Thymus (tissue), 11 donors: Measurements from ENCODE around the gene UBXN2A. TPM values are rescaled to one million over a fixed set of nuclear protein-coding genes. Genes with fewer than 3 reads are reported as not detected.
A peak's percentile ranks its signal among the peaks of the same experiment; 100 is the strongest.
"Not testable (repeated sequence)": the region's sequence is repeated elsewhere in the genome, so short reads cannot be mapped to it uniquely, and the experiment has no call there.

Experiments used
- DNase-seq, 9 donors: peaks; one replicate each; pipeline ENCODE4 v3.0.0-alpha.2; 2013; ENCODE audit warnings: low spot score in 9 of 9, low read depth in 6 of 9, missing footprints in 1 of 9
- H3K27ac ChIP-seq, 2 donors: one replicate each; pipeline ENCODE4 v1.5.1; 2013; ENCODE audit warnings: control low read depth in 1 of 2, low read depth in 1 of 2, low read length in 1 of 2, mild to moderate bottlenecking in 1 of 2, moderate library complexity in 1 of 2
- H3K27me3 ChIP-seq, 2 donors: one replicate each; pipeline ENCODE4 v1.5.1; 2013; ENCODE audit warnings: low read length in 1 of 2; ENCODE audit not compliant: control insufficient read depth in 2 of 2, insufficient read depth in 1 of 2
- H3K36me3 ChIP-seq, 2 donors: one replicate each; pipeline ENCODE4 v1.5.1; 2013; ENCODE audit warnings: low read length in 1 of 2, mild to moderate bottlenecking in 1 of 2, moderate library complexity in 1 of 2; ENCODE audit not compliant: control insufficient read depth in 2 of 2, insufficient read depth in 2 of 2
- H3K4me1 ChIP-seq, 2 donors: one replicate each; pipeline ENCODE4 v1.5.1; 2013; ENCODE audit warnings: low read length in 2 of 2; ENCODE audit not compliant: control insufficient read depth in 2 of 2, insufficient read depth in 2 of 2
- H3K4me3 ChIP-seq, 2 donors: one replicate each; pipeline ENCODE4 v1.5.1; 2013; ENCODE audit warnings: low read length in 2 of 2, control low read depth in 1 of 2, mild to moderate bottlenecking in 1 of 2
- H3K9me3 ChIP-seq, 2 donors: one replicate each; pipeline ENCODE4 v1.5.1; 2013; ENCODE audit warnings: low read length in 1 of 2, mild to moderate bottlenecking in 1 of 2; ENCODE audit not compliant: control insufficient read depth in 2 of 2, insufficient read depth in 1 of 2
- WGBS: extraction: QIAGEN DNeasy Blood & Tissue Kit; methylation state at CpG from one replicate; pipeline ENCODE4 v1.1.7; 2013; 5-methylcytosine and 5-hydroxymethylcytosine counted together
- polyA plus RNA-seq: library from polyadenylated mRNA; stranded (reverse); fragments of 200-250 nt; gene quantifications from one replicate; pipeline ENCODE4 v1.2.3, GENCODE V29; 2013
- total RNA-seq: library from RNA; stranded (reverse); fragments of 120-200 nt; gene quantifications from one replicate; pipeline ENCODE4 v1.2.4, GENCODE V29; 2013
- donor health status: healthy.

UBXN2A gene
- total and polyA plus RNA-seq, 2 donors, result 10.9 to 11.0 TPM

DNA sequence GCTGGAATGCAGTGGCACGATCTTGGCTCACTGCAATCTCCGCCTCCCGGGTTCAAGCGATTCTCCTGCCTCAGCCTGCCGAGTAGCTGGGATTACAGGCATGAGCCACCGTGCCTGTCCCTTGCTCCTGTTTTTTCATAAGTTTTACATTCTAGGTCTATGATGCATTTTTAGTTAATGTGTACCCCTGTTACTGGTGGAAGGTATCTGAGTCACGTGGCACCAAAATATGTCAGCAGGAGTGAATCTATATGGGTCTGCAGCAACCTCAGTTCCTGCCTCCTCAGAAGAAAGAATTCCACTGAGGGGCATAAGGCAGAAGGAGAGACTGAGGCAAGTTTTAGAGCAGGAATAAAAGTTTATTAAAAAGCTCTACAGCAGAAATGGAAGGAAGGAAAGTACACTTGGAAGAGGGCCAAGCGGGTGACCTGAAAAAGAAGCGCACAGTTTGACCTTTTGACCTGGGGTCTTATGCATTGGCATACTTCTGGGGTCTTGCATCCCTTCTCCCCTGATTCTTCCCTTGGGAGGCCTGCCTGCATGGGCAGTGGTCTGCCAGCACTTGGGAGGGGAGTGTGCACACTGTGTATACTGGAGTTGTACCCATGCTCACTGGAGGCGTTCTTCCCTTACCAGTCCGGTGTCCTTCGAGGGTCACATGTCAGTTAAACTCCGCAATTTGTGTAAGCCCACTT is 68.6 kb downstream of the UBXN2A start:
- Histone ChIP-seq H3K36me3 (no peaks in the 10 kb centered on the region), H3K4me1 (peaks cover 7 to 10% of the 10 kb centered on the region in 2 donors), H3K4me3 (no peak overlapping the region), H3K9me3 (peaks cover 0 to 6% of the 10 kb centered on the region in 2 donors), H3K27me3 (peaks cover 12 to 36% of the 10 kb centered on the region in 2 donors), H3K27ac (no peak overlapping the region)
- DNase-seq, result no peak
- WGBS, result 91% methylated on average over 13 of the region's 13 CpGs

DNA sequence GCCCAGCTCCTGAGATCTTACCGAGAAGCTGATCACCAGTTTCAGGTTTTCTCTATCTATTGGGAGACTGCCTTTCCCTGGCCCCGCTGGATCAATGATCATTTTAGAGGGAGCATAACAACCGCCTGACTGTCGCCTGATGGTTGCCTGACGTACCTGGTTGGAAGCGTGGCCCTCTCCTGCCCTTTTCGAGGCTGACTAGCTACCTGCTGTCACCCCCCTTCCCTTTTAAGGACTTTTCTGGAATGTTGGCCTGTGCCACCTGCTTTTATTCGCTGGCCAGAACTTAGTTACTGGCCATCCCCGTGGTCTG is 69.1 kb downstream of the UBXN2A start:
- no peak for DNase-seq
- Histone ChIP-seq H3K4me1 (peaks cover 7 to 10% of the 10 kb centered on the region in 2 donors), H3K27me3 (peaks cover 12 to 36% of the 10 kb centered on the region in 2 donors), H3K4me3 (no peak overlapping the region), H3K9me3 (peaks cover 0 to 6% of the 10 kb centered on the region in 2 donors), H3K27ac (no peak overlapping the region), H3K36me3 (no peaks in the 10 kb centered on the region)
- 85% methylated on average over 9 of the region's 9 CpGs for WGBS

DNA sequence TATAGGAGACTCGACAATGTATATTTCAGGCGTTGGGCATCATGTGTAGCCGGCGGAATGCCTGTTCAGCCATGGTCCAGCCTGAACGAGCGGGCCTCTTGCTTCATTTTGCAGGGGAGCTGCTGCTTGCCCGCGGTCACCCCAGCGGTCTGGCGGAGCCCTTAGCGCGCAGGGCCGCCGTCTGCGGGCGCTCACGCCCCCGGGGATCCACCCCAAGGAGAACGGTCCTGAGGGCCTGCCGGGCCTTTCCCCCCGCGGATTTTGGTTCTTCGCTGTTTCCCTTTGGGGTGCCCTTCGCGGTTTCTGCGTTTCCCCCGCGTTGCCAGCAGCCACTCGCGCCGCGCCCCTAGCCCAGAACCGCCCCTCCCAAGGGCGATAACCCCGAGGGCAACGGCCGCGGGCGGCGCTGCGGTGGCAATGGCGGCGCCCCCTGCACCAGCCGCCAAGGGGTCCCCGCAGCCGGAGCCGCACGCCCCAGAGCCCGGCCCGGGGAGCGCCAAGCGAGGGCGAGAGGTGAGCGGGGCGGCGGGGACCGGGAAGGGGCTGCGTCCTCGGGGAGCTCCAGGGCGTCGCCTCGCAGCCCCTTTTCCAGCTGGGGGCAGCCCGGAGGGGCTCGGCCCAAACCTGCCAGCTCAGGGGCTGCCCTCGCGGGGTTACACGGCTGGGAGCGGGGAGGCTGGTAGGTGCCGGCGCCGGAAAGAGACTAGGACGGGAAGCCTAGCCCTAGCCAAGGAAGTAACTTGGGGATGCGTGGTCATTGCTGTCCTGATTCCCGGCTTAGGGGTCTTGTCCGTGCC is 69.6 kb downstream of the UBXN2A start, which contains the start of gene MFSD2B:
MFSD2B (plus strand) TSS at position 406 of the 797 bp plus-strand sequence; CDS start at position 418, 12 bp downstream.
- 5% methylated on average over 75 of the region's 75 CpGs for WGBS
- peak in 1 of 9 donors; percentile 21 for DNase-seq
- H3K27ac ChIP-seq, result peak within 1 kb of the TSS in 1 of 2 donors; percentile 11

DNA sequence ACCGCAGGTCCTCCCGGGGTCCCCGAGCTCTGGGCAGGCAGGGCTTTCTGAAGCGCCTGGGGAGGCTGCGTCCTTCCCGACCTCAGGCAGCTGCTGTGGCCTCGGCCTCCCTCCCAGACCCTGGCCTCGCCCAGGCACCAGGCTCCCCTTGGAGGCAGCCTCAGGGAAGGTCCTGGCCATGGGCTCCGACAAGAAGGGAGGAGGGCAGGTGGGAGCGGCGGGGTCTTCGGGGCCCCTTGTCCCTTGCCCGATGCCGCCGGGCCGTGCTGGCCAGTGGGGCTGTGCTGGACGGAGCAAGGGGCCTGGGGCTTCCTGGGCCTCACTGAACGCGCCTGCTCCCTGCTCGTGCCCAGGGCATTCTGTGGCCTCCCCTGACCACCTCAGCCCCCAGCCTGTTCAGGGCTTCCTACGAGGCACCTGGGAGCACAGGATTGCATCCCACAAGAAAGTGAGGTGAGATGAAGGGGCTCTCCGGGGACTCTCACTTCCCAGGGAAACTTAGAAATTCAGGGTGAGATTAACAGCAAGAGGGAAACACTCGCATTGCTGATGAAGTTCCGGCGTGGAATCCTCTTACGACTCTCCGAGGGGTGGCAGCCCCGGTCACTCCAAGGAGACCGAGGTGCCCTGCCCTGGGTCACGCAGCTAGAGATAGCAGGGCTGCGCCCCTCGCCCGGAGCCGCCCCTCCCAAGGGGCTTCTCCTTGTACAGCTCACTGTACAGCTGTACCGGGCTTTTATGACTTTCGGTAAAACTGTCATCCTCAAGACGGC is 70.4 kb downstream of the UBXN2A start:
- H3K27ac ChIP-seq, result peak overlapping the region in 1 of 2 donors; percentile 11
- peak overlapping the region; percentile 24 to 47 for H3K4me3 ChIP-seq

More for the DNA sequence above, 69.6 kb downstream of the UBXN2A start, which contains the start of gene MFSD2B:
- Histone ChIP-seq H3K9me3 (peaks cover 0 to 6% of the 10 kb centered on the region in 2 donors), H3K4me1 (peaks cover 7 to 10% of the 10 kb centered on the region in 2 donors), H3K4me3 (peak within 1 kb of the TSS; percentile 24 to 47), H3K36me3 (no peaks in the 10 kb centered on the region), H3K27me3 (peaks cover 12 to 36% of the 10 kb centered on the region in 2 donors)

DNA sequence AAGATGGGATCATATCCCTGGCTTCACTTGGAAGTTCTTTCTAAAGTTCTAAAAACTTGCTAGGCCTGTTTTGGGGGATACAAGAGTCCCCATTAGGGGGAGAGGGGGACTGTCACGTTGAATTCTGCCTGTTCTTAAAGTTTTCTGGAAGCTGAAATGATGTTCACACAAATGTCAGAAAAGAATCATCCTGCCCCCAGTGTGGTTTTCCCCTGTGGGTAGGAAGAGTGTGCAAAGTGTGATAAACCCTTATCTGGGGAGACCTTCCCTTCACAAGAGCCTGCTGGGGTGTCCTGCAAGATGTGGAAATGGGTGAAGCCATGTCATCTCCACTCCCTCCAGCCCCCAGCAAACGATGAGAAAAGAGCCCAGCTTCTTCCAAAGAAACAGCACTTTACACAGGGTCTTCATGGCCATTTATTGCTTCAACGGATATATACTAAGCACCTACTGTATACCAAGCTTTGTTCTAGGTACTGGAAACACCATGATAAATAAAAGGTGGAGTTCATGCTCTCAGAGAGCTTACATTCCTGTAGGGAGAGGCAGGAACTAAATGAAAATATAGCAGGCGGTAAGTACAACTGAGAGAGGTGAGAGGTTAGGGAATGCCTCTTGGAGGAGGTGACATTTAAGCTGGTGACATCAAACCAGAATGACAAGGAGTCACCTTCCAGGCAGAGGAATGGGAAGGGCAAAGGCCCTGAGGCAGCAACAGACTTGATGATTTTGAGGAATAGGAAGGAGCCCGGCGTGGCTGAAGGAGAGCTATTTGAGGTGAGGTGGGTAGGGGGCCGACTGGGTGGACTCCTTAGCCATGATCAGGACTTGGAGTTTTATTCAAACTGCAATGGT is 71.2 kb downstream of the UBXN2A start:
- Histone ChIP-seq H3K4me3 (no peak overlapping the region), H3K27me3 (peaks cover 12 to 36% of the 10 kb centered on the region in 2 donors), H3K9me3 (peaks cover 0 to 6% of the 10 kb centered on the region in 2 donors), H3K4me1 (peaks cover 7 to 10% of the 10 kb centered on the region in 2 donors), H3K36me3 (no peaks in the 10 kb centered on the region), H3K27ac (no peak overlapping the region)
- no peak for DNase-seq
- WGBS, result 56% methylated on average over 7 of the region's 7 CpGs

More for the DNA sequence above, 70.4 kb downstream of the UBXN2A start:
- no peak for DNase-seq
- H3K36me3 ChIP-seq, result no peaks in the 10 kb centered on the region
- peaks cover 0 to 6% of the 10 kb centered on the region in 2 donors for H3K9me3 ChIP-seq
- 67% methylated on average over 37 of the region's 37 CpGs for WGBS
- peaks cover 7 to 10% of the 10 kb centered on the region in 2 donors for H3K4me1 ChIP-seq
- H3K27me3 ChIP-seq, result peaks cover 12 to 36% of the 10 kb centered on the region in 2 donors

GRCh38 chr2:24012521-24013188 is 72.4 kb downstream of the UBXN2A start:
- DNase-seq, result no peak
- Histone ChIP-seq H3K36me3 (no peaks in the 10 kb centered on the region), H3K27me3 (peaks cover 12 to 36% of the 10 kb centered on the region in 2 donors), H3K4me3 (no peak overlapping the region), H3K27ac (no peak overlapping the region), H3K9me3 (peaks cover 0 to 6% of the 10 kb centered on the region in 2 donors), H3K4me1 (peaks cover 7 to 14% of the 10 kb centered on the region in 2 donors)
- WGBS, result 89% methylated on average over 9 of the region's 9 CpGs

- DNase-seq, H3K36me3 ChIP-seq, H3K4me3 ChIP-seq, H3K9me3 ChIP-seq, H3K27ac ChIP-seq: not testable (repeated sequence)
- H3K27me3 ChIP-seq, result peaks cover 7 to 24% of the 10 kb centered on the region in 2 donors
- H3K4me1 ChIP-seq, result peaks cover 4 to 12% of the 10 kb centered on the region in 2 donors
- 97% methylated on average over 6 of the region's 6 CpGs for WGBS
These were observed 74.6 kb downstream of the UBXN2A start for GRCh38 chr2:24014902-24015301.
